Suprapubic skin (tissue), 4 donors: ENCODE results near the gene UBE2O. TPM values are rescaled to one million over a fixed set of nuclear protein-coding genes. Genes with fewer than 3 reads are reported as not detected.

ENCODE experiments used
- DNase-seq, 2 donors: peaks; one replicate each; pipeline ENCODE4 v3.0.0-alpha.2; 2019; ENCODE audit warnings: low spot score in 2 of 2
- H3K27ac ChIP-seq: fragments of 200-600 bp; sonication (generic); one replicate; pipeline ENCODE4 v1.5.1; 2019
- H3K27me3 ChIP-seq: fragments of 200-600 bp; sonication (generic); one replicate; pipeline ENCODE4 v1.5.1; 2019
- H3K36me3 ChIP-seq: fragments of 200-600 bp; sonication (generic); one replicate; pipeline ENCODE4 v1.5.1; 2019
- H3K4me1 ChIP-seq: fragments of 200-600 bp; sonication (generic); one replicate; pipeline ENCODE4 v1.5.1; 2019
- H3K4me3 ChIP-seq: fragments of 200-600 bp; sonication (generic); one replicate; pipeline ENCODE4 v1.5.1; 2019; ENCODE audit warnings: mild to moderate bottlenecking
- H3K9me3 ChIP-seq: fragments of 200-600 bp; sonication (generic); one replicate; pipeline ENCODE4 v1.5.1; 2019
- EP300 ChIP-seq: sonication (generic); formaldehyde crosslinking; IDR thresholded peaks from one replicate; pipeline ENCODE4 v1.6.1; 2017; ENCODE audit warnings: antibody characterized with exemption
- POLR2A ChIP-seq, 2 donors: fragments of 450-650 bp; IDR thresholded peaks; one replicate each; pipeline ENCODE4 v1.6.1; 2017; ENCODE audit warnings: antibody characterized with exemption in 2 of 2, mild to moderate bottlenecking in 2 of 2, moderate library complexity in 2 of 2
- POLR2AphosphoS5 ChIP-seq, 3 donors: sonication (generic); formaldehyde crosslinking; IDR thresholded peaks; one replicate each; pipeline ENCODE4 v1.6.1; 2017; ENCODE audit warnings: antibody characterized with exemption in 3 of 3
- WGBS: methylation state at CpG from one replicate; pipeline ENCODE4 v1.1.5; 2018; 5-methylcytosine and 5-hydroxymethylcytosine counted together
- total RNA-seq, 4 donors: library from RNA; depleted of rRNA; stranded (reverse); fragments of >200 nt; gene quantifications; one replicate each; pipeline ENCODE4 v1.1.0, GENCODE V29; 2016
- TF ChIP-seq, protein P1 (sequence below), 2 donors: fragments of 200-600 bp in 1 of 2; fragments of 450-650 bp in 1 of 2; sonication (generic) in 1 of 2; IDR thresholded peaks; one replicate each; pipeline ENCODE4 v1.5.1; 2016 to 2019; ENCODE audit warnings: antibody characterized with exemption in 2 of 2, mild to moderate bottlenecking in 1 of 2, moderate library complexity in 1 of 2

Gene UBE2O
- total RNA-seq, 4 donors from 2014 or later = 31.3 to 42.0 (median 37.7) TPM

DNA sequence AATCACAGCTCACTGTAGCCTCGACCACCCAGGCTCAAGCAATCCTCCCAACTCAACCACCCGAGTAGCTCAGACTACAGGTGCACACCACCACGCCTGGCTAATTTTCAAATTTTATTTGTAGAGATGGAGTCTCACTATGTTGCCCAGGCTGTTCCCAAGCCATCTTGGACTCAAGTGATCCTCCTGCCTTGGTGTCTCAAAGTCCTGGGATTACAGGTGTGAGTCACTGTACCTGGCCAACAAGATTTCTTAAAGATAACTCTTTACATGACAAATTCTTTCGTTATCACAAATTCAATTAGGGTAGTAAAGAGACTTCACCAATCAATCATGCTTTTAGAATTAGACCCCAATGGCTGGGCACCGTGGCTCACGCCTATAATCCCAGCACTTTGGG lies 111.7 kb downstream of the UBE2O start:
- TF ChIP-seq, protein P1, sequence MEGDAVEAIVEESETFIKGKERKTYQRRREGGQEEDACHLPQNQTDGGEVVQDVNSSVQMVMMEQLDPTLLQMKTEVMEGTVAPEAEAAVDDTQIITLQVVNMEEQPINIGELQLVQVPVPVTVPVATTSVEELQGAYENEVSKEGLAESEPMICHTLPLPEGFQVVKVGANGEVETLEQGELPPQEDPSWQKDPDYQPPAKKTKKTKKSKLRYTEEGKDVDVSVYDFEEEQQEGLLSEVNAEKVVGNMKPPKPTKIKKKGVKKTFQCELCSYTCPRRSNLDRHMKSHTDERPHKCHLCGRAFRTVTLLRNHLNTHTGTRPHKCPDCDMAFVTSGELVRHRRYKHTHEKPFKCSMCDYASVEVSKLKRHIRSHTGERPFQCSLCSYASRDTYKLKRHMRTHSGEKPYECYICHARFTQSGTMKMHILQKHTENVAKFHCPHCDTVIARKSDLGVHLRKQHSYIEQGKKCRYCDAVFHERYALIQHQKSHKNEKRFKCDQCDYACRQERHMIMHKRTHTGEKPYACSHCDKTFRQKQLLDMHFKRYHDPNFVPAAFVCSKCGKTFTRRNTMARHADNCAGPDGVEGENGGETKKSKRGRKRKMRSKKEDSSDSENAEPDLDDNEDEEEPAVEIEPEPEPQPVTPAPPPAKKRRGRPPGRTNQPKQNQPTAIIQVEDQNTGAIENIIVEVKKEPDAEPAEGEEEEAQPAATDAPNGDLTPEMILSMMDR (IDR thresholded peaks at IDR 0.05) = no peak
- TF ChIP-seq EP300 (no peak), POLR2AphosphoS5 (IDR thresholded peaks at IDR 0.05) (no peak), POLR2A (IDR thresholded peaks at IDR 0.05) (no peak)
- Histone ChIP-seq H3K36me3 (peaks cover 42% of the 10 kb centered on the region), H3K4me1 (no peaks in the 10 kb centered on the region)

More for the DNA sequence above, 111.7 kb downstream of the UBE2O start:
- no peak overlapping the region for H3K27ac ChIP-seq
- no peak for DNase-seq
- no peaks in the 10 kb centered on the region for H3K27me3 ChIP-seq
- 97% methylated on average over 6 of the region's 6 CpGs for WGBS
- H3K4me3 ChIP-seq = no peak overlapping the region
- no peaks in the 10 kb centered on the region for H3K9me3 ChIP-seq

Other genes with a start within 250 kb of the UBE2O start
- gene RNF157, start 212.7 kb downstream of the UBE2O start, total RNA-seq = 1 to 10 TPM in 3 of 4 donors, under 1 TPM in 1; 0.85 to 3.4 (median 1.3) TPM
- gene UBALD2, start 187.8 kb downstream of the UBE2O start, total RNA-seq = 10 to 100 TPM; 24.8 to 42.7 (median 35.6) TPM
- gene QRICH2, start 144.9 kb downstream of the UBE2O start, total RNA-seq = 1 to 10 TPM; 2.3 to 3.1 (median 2.7) TPM
- 10 to 100 TPM; 47.3 to 83.9 (median 63.8) TPM for gene PRPSAP1, start 99.2 kb downstream of the UBE2O start, total RNA-seq
- gene SPHK1, start 68.5 kb downstream of the UBE2O start, total RNA-seq = 10 to 100 TPM; 10.5 to 17.9 (median 12.5) TPM
- not detected for gene AANAT, start 14.5 kb upstream of the UBE2O start, total RNA-seq
- 10 to 100 TPM; 45.9 to 82.6 (median 52.6) TPM for gene RHBDF2, start 48.3 kb upstream of the UBE2O start, total RNA-seq
- 10 to 100 TPM in 2 of 4 donors, 1 to 10 TPM in 2; 2.8 to 18.2 (median 10.4) TPM for gene CYGB, start 84.6 kb upstream of the UBE2O start, total RNA-seq
- gene PRCD, start 86.9 kb upstream of the UBE2O start, total RNA-seq = 1 to 10 TPM in 3 of 4 donors, not detected in 1; 1.3 to 2.8 (median 2.2) TPM
- gene ST6GALNAC2, start 132.7 kb upstream of the UBE2O start, total RNA-seq = 10 to 100 TPM; 71.1 to 94.3 (median 80.3) TPM
- 1 to 10 TPM in 3 of 4 donors, under 1 TPM in 1; 0.38 to 3.7 (median 1.3) TPM for gene ST6GALNAC1, start 190.6 kb upstream of the UBE2O start, total RNA-seq